Left lung (tissue), 14 donors: ENCODE data around the gene ERCC8. TPM values are rescaled to one million over a fixed set of nuclear protein-coding genes. Genes with fewer than 3 reads are reported as not detected.
A peak's percentile ranks its signal among the peaks of the same experiment; 100 is the strongest.

Experiments used
- ATAC-seq: fragments of 200-7000 bp; cut with Tn5 transposase; one replicate; pipeline ENCODE4 v1.9.1; 2020; ENCODE audit warnings: moderate library complexity
- DNase-seq, 4 donors: peaks; one replicate each; pipeline ENCODE4 v3.0.0-alpha.2; 2013 to 2020
- H3K27ac ChIP-seq, 2 donors: fragments of 200-600 bp; sonication (generic) in 1 of 2; one replicate each; pipeline versions ENCODE4 v1.5.0 to v1.8.0; 2020 to 2021
- H3K27me3 ChIP-seq, 2 donors: fragments of 200-600 bp; sonication (generic) in 1 of 2; one replicate each; pipeline versions ENCODE4 v1.5.0 to v1.8.0; 2020 to 2021
- H3K36me3 ChIP-seq, 2 donors: fragments of 200-600 bp; sonication (generic) in 1 of 2; one replicate each; pipeline versions ENCODE4 v1.5.0 to v1.8.0; 2020 to 2021
- H3K4me1 ChIP-seq, 2 donors: fragments of 200-600 bp; one replicate each; pipeline ENCODE4 v1.8.0; 2021
- H3K4me3 ChIP-seq, 2 donors: fragments of 200-600 bp; sonication (generic) in 1 of 2; one replicate each; pipeline versions ENCODE4 v1.5.0 to v1.8.0; 2020 to 2021; ENCODE audit warnings: mild to moderate bottlenecking in 1 of 2
- H3K9me3 ChIP-seq, 2 donors: fragments of 200-600 bp; sonication (generic) in 1 of 2; one replicate each; pipeline versions ENCODE4 v1.5.0 to v1.8.0; 2020 to 2021
- intact Hi-C, 2 donors: fragments of 100-400 bp; cut with DNase I; formaldehyde crosslinking; loops; one replicate each; pipeline versions ENCODE4 v1.11.2 to v1.14.2; 2022
- long read RNA-seq, 12 donors: library from polyadenylated mRNA in 2 of 12; unstranded in 2 of 12; transcript quantifications; one replicate each; pipeline ENCODE4 v2.0.0 and lab custom pipeline, GENCODE V29; 2019 to 2026
- polyA plus RNA-seq, 6 donors: library from polyadenylated mRNA; unstranded; fragments of 120-200 nt; gene quantifications; one replicate each; pipeline ENCODE4 v1.2.1, GENCODE V29; 2013; ENCODE audit not compliant: insufficient read length in 6 of 6
- total RNA-seq, 2 donors: library from RNA; stranded (reverse); fragmentation: NEBNext Ultra II Directional; extraction: Animal tissue kit (Norgen Biotek cat#: 25700); gene quantifications; one replicate each; pipeline ENCODE4 v1.2.1, GENCODE V29; 2021
- TF ChIP-seq, protein P1 (sequence below), 2 donors: fragments of 200-600 bp; sonication (generic) in 1 of 2; IDR thresholded peaks; one replicate each; pipeline versions ENCODE4 v1.5.0 to v1.8.0; 2021; ENCODE audit warnings: antibody characterized with exemption in 2 of 2
- donor health status: DM: no; HTN: yes; CAD: no.
- donor health status: DM: no; HTN: no; CAD: no.

ERCC8 gene, protein sequence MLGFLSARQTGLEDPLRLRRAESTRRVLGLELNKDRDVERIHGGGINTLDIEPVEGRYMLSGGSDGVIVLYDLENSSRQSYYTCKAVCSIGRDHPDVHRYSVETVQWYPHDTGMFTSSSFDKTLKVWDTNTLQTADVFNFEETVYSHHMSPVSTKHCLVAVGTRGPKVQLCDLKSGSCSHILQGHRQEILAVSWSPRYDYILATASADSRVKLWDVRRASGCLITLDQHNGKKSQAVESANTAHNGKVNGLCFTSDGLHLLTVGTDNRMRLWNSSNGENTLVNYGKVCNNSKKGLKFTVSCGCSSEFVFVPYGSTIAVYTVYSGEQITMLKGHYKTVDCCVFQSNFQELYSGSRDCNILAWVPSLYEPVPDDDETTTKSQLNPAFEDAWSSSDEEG
- 1 to 10 TPM; 8.7 to 9.7 TPM for total RNA-seq
- polyA plus RNA-seq = 10 to 100 TPM; 21.3 to 28.5 (median 24.8) TPM
- long read RNA-seq, donor 1, partial matches to known transcripts = 19 of 23 reads
- long read RNA-seq, donor 1, other reads (novel, unspliced or antisense) = 0 of 23 reads
- long read RNA-seq, donor 2, partial matches to known transcripts = 0 of 6 reads
- long read RNA-seq, donor 2, other reads (novel, unspliced or antisense) = 0 of 6 reads
- long read RNA-seq, donor 3, partial matches to known transcripts = 18 of 118 reads
- long read RNA-seq, donor 3, other reads (novel, unspliced or antisense) = 98 of 118 reads
- long read RNA-seq, donor 4, partial matches to known transcripts = 0 of 1 reads
- long read RNA-seq, donor 4, other reads (novel, unspliced or antisense) = 0 of 1 reads
- long read RNA-seq, donor 5, partial matches to known transcripts = 78 of 97 reads
- long read RNA-seq, donor 5, other reads (novel, unspliced or antisense) = 13 of 97 reads
- long read RNA-seq, donor 6, transcript ERCC8-201 (12 exons, 2,017 nt) = major isoform, 7 of 169 reads
- long read RNA-seq, donor 6, partial matches to known transcripts = 139 of 169 reads
- long read RNA-seq, donor 6, other reads (novel, unspliced or antisense) = 20 of 169 reads
- long read RNA-seq, donor 7, partial matches to known transcripts = 0 of 2 reads
- long read RNA-seq, donor 7, other reads (novel, unspliced or antisense) = 0 of 2 reads
- long read RNA-seq, donor 8, partial matches to known transcripts = 97 of 110 reads
- long read RNA-seq, donor 8, other reads (novel, unspliced or antisense) = 9 of 110 reads
- long read RNA-seq, donor 9 = 0 reads
- long read RNA-seq, donor 10, partial matches to known transcripts = 1 of 3 reads
- long read RNA-seq, donor 10, other reads (novel, unspliced or antisense) = 1 of 3 reads
- long read RNA-seq, donor 11, partial matches to known transcripts = 0 of 4 reads
- long read RNA-seq, donor 11, other reads (novel, unspliced or antisense) = 0 of 4 reads
- long read RNA-seq, donor 12, partial matches to known transcripts = 16 of 106 reads
- long read RNA-seq, donor 12, other reads (novel, unspliced or antisense) = 87 of 106 reads

DNA sequence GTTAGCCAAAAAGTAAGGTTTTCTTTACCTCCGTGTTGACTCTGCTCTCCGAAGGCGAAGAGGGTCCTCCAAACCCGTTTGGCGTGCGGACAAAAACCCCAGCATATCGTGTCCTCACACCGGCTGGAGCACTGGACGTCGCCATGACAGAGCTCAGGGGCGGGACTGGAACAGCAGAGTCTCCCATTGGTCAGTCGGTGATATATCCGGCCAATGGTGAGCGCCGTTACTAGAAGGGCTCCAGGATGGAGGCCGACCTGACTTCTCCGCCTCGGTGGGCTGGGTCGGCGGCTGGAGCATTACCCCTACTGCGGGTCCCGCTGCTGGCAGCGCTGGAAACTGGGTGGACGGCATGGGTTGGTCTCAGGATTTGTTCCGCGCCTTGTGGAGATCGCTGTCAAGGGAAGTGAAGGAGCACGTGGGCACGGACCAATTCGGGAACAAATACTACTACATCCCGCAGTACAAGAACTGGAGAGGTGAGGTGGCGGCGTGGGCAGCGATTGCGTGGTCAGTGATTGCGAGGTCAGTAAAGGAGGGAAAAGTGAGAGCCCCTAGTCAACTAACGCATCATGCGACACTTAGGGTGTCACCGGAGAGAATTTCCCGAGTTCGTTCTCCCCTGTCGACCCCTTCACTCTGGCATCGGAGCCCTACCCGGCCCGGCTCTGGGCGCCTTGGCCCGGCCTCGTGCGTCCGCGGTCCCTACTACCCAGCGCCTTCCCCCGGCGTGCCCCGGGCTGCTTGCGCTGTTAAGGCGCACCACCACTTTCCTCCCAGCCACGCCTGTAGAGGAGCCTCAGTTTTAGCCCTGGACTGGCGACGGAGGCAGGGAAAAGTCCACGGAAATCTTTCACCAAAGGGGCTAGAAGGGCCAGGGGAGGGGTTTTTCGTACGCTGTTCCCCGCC, at the start of gene ERCC8, which contains the start of gene NDUFAF2:
Gene ERCC8 (minus strand): TSS at position 167 of the 909 bp plus-strand sequence. CDS start 62 bp downstream, at position 105.
Gene NDUFAF2 (plus strand): TSS at position 302 of the 909 bp plus-strand sequence. CDS start 51 bp downstream, at position 353.
- DNase-seq (peak; percentile 90 to 94 (median 92)), ATAC-seq (peak; percentile 99)
- intact Hi-C loops = no loop called here
- TF ChIP-seq, protein P1, sequence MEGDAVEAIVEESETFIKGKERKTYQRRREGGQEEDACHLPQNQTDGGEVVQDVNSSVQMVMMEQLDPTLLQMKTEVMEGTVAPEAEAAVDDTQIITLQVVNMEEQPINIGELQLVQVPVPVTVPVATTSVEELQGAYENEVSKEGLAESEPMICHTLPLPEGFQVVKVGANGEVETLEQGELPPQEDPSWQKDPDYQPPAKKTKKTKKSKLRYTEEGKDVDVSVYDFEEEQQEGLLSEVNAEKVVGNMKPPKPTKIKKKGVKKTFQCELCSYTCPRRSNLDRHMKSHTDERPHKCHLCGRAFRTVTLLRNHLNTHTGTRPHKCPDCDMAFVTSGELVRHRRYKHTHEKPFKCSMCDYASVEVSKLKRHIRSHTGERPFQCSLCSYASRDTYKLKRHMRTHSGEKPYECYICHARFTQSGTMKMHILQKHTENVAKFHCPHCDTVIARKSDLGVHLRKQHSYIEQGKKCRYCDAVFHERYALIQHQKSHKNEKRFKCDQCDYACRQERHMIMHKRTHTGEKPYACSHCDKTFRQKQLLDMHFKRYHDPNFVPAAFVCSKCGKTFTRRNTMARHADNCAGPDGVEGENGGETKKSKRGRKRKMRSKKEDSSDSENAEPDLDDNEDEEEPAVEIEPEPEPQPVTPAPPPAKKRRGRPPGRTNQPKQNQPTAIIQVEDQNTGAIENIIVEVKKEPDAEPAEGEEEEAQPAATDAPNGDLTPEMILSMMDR (IDR thresholded peaks at IDR 0.05) = no peak
- Histone ChIP-seq H3K9me3 (no peaks in the 10 kb centered on the region), H3K4me1 (peaks cover 9 to 25% of the 10 kb centered on the region in 2 donors), H3K27me3 (no peaks in the 10 kb centered on the region), H3K4me3 (peak within 1 kb of the TSS; percentile 63 to 74), H3K36me3 (no peaks in the 10 kb centered on the region), H3K27ac (peak within 1 kb of the TSS; percentile 76 to 82)

DNA sequence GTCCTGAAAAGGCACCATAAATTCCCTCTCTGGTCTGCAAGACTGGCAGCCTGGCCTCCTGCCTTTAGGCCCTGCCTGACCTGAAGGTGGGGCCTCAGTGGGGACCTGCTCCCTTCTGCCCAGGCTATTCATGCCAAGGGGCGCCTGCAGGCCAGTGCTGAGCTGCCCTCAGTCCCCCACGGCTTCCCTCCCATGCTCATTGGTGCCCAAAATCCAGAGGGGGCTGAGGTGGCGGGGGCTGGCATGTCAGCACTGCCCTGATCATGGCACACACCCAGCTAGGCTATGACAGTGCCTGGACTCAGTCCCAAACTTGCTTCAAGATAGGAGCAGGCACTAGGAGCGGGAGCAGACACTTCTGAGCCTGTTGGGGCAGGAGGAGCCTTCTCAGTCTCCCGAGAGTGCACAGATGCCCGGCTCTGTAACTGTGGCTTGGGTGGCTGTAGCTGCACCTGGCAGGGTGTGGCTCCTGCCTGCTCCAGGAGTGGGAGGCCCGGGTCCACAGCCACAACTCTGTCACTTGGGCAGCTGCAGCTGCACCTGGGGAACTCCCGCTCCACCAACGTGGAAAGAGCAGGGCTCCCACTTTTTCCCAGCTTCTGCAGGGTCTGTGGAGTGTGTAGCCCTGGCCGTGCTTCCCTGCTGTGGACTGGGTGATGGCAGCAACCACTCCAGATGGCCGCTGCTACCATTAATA, 49.2 kb upstream of the ERCC8 start:
- H3K4me3 ChIP-seq = no peak overlapping the region
- peaks cover 0 to 13% of the 10 kb centered on the region in 2 donors for H3K36me3 ChIP-seq
- ATAC-seq (no peak), DNase-seq (peak in 1 of 4 donors; percentile 62)
- H3K27ac ChIP-seq = no peak overlapping the region
- intact Hi-C loops = no loop called here
- H3K27me3 ChIP-seq = no peaks in the 10 kb centered on the region
- peaks cover 0 to 27% of the 10 kb centered on the region in 2 donors for H3K9me3 ChIP-seq
- TF ChIP-seq, protein P1 (IDR thresholded peaks at IDR 0.05) = no peak
- H3K4me1 ChIP-seq = no peaks in the 10 kb centered on the region

DNA sequence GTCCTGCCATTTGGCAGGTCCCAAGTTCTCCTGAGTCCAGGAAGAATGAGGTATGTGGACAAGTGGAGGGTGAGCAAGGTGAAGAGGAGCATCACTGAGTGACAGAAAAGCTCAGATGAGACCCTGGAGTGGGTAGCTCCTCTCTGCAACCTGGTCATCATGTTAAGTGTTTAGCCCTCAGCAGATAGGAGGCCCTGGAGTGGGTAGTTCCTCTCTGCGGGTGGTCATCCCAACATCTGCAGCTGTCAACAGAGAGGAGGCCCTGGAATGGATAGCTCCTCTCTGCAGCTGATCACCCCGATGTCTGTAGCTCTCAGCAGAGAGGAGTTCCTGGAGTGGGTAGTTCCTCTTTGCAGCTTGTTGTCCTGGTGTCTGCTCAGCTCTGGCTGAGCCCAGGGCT, 48.6 kb upstream of the ERCC8 start:
- DNase-seq (no peak), ATAC-seq (no peak)
- intact Hi-C loops = no loop called here
- Histone ChIP-seq H3K36me3 (peaks cover 0 to 13% of the 10 kb centered on the region in 2 donors), H3K27ac (no peak overlapping the region), H3K4me1 (no peaks in the 10 kb centered on the region), H3K27me3 (no peaks in the 10 kb centered on the region), H3K9me3 (peaks cover 0 to 32% of the 10 kb centered on the region in 2 donors), H3K4me3 (no peak overlapping the region)
- TF ChIP-seq, protein P1 (IDR thresholded peaks at IDR 0.05) = no peak
